HEK293 (cell line): ENCODE results near the gene PLS1.

Experiments
- HOXC10 ChIP-seq: sonication (generic); formaldehyde crosslinking; IDR thresholded peaks from 2 replicates; pipeline ENCODE4 v1.8.1; 2023; ENCODE audit warnings: mild to moderate bottlenecking, missing genetic modification reagents
- KLF16 ChIP-seq: fragments of 450-650 bp; formaldehyde crosslinking; IDR thresholded peaks from 2 replicates; pipeline ENCODE4 v1.5.1; 2017; ENCODE audit warnings: missing biosample characterization, missing genetic modification characterization
- PBX3 ChIP-seq: sonication (generic); formaldehyde crosslinking; IDR thresholded peaks from 2 replicates; pipeline ENCODE4 v1.8.1; 2022; ENCODE audit warnings: mild to moderate bottlenecking, moderate library complexity, missing genetic modification reagents
- ZFP37 ChIP-seq: fragments of 450-650 bp; formaldehyde crosslinking; IDR thresholded peaks from 2 replicates; pipeline ENCODE4 v1.5.1; 2016; ENCODE audit warnings: missing biosample characterization, missing genetic modification characterization
- ZNF24 ChIP-seq: fragments of 450-650 bp; formaldehyde crosslinking; IDR thresholded peaks from 2 replicates; pipeline ENCODE4 v1.5.1; 2016; ENCODE audit warnings: missing biosample characterization, missing genetic modification characterization
- ZNF280D ChIP-seq: fragments of 450-650 bp; formaldehyde crosslinking; IDR thresholded peaks from 2 replicates; pipeline ENCODE4 v1.5.1; 2016; ENCODE audit warnings: missing biosample characterization, missing genetic modification characterization
- ZNF302 ChIP-seq: fragments of 450-650 bp; formaldehyde crosslinking; IDR thresholded peaks from 2 replicates; pipeline ENCODE4 v1.5.1; 2016; ENCODE audit warnings: missing biosample characterization, missing genetic modification characterization, low read depth
- ZNF514 ChIP-seq: fragments of 450-650 bp; formaldehyde crosslinking; IDR thresholded peaks from 2 replicates; pipeline ENCODE4 v1.5.1; 2016; ENCODE audit warnings: missing biosample characterization, missing genetic modification characterization
- ZNF548 ChIP-seq: fragments of 450-650 bp; formaldehyde crosslinking; IDR thresholded peaks from 2 replicates; pipeline ENCODE4 v1.5.1; 2016; ENCODE audit warnings: missing biosample characterization, missing genetic modification characterization
- ZNF585B ChIP-seq: fragments of 450-650 bp; formaldehyde crosslinking; IDR thresholded peaks from 2 replicates; pipeline ENCODE4 v1.5.1; 2016; ENCODE audit warnings: missing biosample characterization, missing genetic modification characterization
- ZNF670 ChIP-seq: fragments of 450-650 bp; formaldehyde crosslinking; IDR thresholded peaks from 2 replicates; pipeline ENCODE4 v1.5.1; 2016; ENCODE audit warnings: missing biosample characterization, missing genetic modification characterization, low read depth
- TF ChIP-seq, protein P1 (sequence below): fragments of 450-650 bp; formaldehyde crosslinking; IDR thresholded peaks from 2 replicates; pipeline ENCODE4 v1.5.1; 2016; ENCODE audit warnings: missing biosample characterization, missing genetic modification characterization
- TF ChIP-seq, protein P2 (sequence below): fragments of 450-650 bp; formaldehyde crosslinking; IDR thresholded peaks from 2 replicates; pipeline ENCODE4 v1.5.1; 2016; ENCODE audit warnings: missing biosample characterization, missing genetic modification characterization

GRCh38 chr3:142734834-142735233 lies 138.6 kb downstream of the PLS1 start:
- no peak for TF ChIP-seq ZNF548
- no peak for TF ChIP-seq PBX3
- TF ChIP-seq ZFP37, result no peak
- TF ChIP-seq, protein P1, sequence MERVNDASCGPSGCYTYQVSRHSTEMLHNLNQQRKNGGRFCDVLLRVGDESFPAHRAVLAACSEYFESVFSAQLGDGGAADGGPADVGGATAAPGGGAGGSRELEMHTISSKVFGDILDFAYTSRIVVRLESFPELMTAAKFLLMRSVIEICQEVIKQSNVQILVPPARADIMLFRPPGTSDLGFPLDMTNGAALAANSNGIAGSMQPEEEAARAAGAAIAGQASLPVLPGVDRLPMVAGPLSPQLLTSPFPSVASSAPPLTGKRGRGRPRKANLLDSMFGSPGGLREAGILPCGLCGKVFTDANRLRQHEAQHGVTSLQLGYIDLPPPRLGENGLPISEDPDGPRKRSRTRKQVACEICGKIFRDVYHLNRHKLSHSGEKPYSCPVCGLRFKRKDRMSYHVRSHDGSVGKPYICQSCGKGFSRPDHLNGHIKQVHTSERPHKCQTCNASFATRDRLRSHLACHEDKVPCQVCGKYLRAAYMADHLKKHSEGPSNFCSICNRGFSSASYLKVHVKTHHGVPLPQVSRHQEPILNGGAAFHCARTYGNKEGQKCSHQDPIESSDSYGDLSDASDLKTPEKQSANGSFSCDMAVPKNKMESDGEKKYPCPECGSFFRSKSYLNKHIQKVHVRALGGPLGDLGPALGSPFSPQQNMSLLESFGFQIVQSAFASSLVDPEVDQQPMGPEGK (tag by site-specific recombination), result no peak
- TF ChIP-seq, protein P2, sequence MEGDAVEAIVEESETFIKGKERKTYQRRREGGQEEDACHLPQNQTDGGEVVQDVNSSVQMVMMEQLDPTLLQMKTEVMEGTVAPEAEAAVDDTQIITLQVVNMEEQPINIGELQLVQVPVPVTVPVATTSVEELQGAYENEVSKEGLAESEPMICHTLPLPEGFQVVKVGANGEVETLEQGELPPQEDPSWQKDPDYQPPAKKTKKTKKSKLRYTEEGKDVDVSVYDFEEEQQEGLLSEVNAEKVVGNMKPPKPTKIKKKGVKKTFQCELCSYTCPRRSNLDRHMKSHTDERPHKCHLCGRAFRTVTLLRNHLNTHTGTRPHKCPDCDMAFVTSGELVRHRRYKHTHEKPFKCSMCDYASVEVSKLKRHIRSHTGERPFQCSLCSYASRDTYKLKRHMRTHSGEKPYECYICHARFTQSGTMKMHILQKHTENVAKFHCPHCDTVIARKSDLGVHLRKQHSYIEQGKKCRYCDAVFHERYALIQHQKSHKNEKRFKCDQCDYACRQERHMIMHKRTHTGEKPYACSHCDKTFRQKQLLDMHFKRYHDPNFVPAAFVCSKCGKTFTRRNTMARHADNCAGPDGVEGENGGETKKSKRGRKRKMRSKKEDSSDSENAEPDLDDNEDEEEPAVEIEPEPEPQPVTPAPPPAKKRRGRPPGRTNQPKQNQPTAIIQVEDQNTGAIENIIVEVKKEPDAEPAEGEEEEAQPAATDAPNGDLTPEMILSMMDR (tag by site-specific recombination), result no peak
- no peak for TF ChIP-seq ZNF302
- TF ChIP-seq ZNF670 (tag by site-specific recombination), result no peak
- no peak for TF ChIP-seq ZNF24 (tag by site-specific recombination)
- no peak for TF ChIP-seq ZNF585B (tag by site-specific recombination)
- TF ChIP-seq ZNF280D (tag by site-specific recombination), result no peak
- TF ChIP-seq KLF16, result no peak
- no peak for TF ChIP-seq ZNF514 (tag by site-specific recombination)
- TF ChIP-seq HOXC10 (CRISPR knock-in tag), result no peak
